ENCODE results near the gene RGS7. TPM values are rescaled to one million over a fixed set of nuclear protein-coding genes. Genes with fewer than 3 reads are reported as not detected.

Gene RGS7
- total and polyA plus RNA-seq, 10 of the 15 experiments (the other 5 are each of a cell fraction or from before 2014, with no cell fraction given) = not detected

DNA sequence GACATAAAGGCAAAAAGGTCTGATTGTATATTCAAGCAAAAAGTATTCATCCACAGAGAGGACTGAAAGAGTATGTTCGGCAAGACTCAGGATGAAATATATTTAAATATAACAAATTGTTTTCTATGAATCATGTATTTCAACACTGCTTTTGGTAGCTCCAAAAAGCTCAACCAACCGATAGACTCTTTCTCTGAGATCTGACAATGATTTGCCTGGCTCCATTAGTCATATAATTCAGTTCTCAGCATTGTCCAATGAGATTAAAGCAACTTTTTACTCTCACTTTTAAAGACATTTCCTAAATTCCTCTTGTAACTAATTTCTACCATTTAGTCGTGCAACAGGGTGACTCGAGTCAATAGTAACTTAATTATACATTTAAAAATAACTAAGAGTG lies 426.0 kb downstream of the RGS7 start:
- CTCF ChIA-PET = no interaction called here
- no peak for ATAC-seq
- SMC1A ChIA-PET (ENCODE audit: uncharacterized antibody, unreplicated experiment) = no interaction called here
- no peak for DNase-seq (ENCODE audit: low read depth, low spot score)
- no peak for FAIRE-seq
- Histone ChIP-seq H3K36me3 (ENCODE audit: control insufficient read depth in 2 of 2, insufficient read depth in 2 of 2, low read length in 1 of 2) (no peaks in the 10 kb centered on the region), H3K9ac (ENCODE audit: control insufficient read depth, insufficient read depth, low read length) (no peak overlapping the region), H3K4me1 (ENCODE audit: control insufficient read depth, insufficient read depth, low read length) (no peaks in the 10 kb centered on the region), H2AFZ (ENCODE audit: control insufficient read depth, low read depth, low read length) (no peak overlapping the region), H3K4me2 (ENCODE audit: control insufficient read depth, insufficient read depth) (no peak overlapping the region), H3K4me3 (no peak overlapping the region), H3K9me3 (replicated peaks; ENCODE audit: control insufficient read depth, insufficient read depth, low read length) (no peaks in the 10 kb centered on the region), H4K20me1 (ENCODE audit: control insufficient read depth, insufficient read depth) (no peaks in the 10 kb centered on the region), H3K79me2 (ENCODE audit: control insufficient read depth, insufficient read depth, low read length) (no peaks in the 10 kb centered on the region), H3K27me3 (replicated peaks in 1 of 2; ENCODE audit: control insufficient read depth in 2 of 2, insufficient read depth in 2 of 2, low read length in 1 of 2) (no peaks in the 10 kb centered on the region), H3K27ac (ENCODE audit: control insufficient read depth, insufficient read depth) (no peak overlapping the region)
- POLR2A ChIA-PET = no interaction called here
- in situ Hi-C loops (cut with MboI) = no loop called here
- RAD21 ChIA-PET (ENCODE audit: unreplicated experiment) = no interaction called here
- TF ChIP-seq POU2F2 (IDR thresholded peaks at IDR 0.05; ENCODE audit: borderline replicate concordance, low read depth, low read length) (no peak), RCOR1 (conservative IDR thresholded peaks at IDR 0.05; ENCODE audit: low read depth, low read length) (no peak), TAF1 (IDR thresholded peaks at IDR 0.05; ENCODE audit: borderline replicate concordance, low read depth, low read length) (no peak), TARDBP (IDR thresholded peaks at IDR 0.05; ENCODE audit: borderline replicate concordance) (no peak), DPF2 (IDR thresholded peaks at IDR 0.05) (no peak), MXI1 (IDR thresholded peaks at IDR 0.05; ENCODE audit: low read depth, low read length) (no peak), NFYB (IDR thresholded peaks at IDR 0.05; ENCODE audit: insufficient read depth, low read depth, low read length) (no peak), ATF7 (IDR thresholded peaks at IDR 0.05; ENCODE audit: low read depth) (no peak), JUND (IDR thresholded peaks at IDR 0.05; ENCODE audit: low read depth, low read length) (no peak), ZSCAN29 (IDR thresholded peaks at IDR 0.05) (no peak), IKZF2 (IDR thresholded peaks at IDR 0.05) (no peak), PAX8 (IDR thresholded peaks at IDR 0.05) (no peak), EP300 (IDR thresholded peaks at IDR 0.05; ENCODE audit: borderline replicate concordance in 1 of 2, control insufficient read depth in 1 of 2, low read depth in 2 of 2, low read length in 2 of 2) (no peak), ZNF384 (IDR thresholded peaks at IDR 0.05; ENCODE audit: borderline replicate concordance, low read depth, low read length) (no peak), ZNF24 (IDR thresholded peaks at IDR 0.05) (no peak), IKZF1 (conservative IDR thresholded peaks at IDR 0.05) (no peak)
- TF ChIP-seq, protein P1, sequence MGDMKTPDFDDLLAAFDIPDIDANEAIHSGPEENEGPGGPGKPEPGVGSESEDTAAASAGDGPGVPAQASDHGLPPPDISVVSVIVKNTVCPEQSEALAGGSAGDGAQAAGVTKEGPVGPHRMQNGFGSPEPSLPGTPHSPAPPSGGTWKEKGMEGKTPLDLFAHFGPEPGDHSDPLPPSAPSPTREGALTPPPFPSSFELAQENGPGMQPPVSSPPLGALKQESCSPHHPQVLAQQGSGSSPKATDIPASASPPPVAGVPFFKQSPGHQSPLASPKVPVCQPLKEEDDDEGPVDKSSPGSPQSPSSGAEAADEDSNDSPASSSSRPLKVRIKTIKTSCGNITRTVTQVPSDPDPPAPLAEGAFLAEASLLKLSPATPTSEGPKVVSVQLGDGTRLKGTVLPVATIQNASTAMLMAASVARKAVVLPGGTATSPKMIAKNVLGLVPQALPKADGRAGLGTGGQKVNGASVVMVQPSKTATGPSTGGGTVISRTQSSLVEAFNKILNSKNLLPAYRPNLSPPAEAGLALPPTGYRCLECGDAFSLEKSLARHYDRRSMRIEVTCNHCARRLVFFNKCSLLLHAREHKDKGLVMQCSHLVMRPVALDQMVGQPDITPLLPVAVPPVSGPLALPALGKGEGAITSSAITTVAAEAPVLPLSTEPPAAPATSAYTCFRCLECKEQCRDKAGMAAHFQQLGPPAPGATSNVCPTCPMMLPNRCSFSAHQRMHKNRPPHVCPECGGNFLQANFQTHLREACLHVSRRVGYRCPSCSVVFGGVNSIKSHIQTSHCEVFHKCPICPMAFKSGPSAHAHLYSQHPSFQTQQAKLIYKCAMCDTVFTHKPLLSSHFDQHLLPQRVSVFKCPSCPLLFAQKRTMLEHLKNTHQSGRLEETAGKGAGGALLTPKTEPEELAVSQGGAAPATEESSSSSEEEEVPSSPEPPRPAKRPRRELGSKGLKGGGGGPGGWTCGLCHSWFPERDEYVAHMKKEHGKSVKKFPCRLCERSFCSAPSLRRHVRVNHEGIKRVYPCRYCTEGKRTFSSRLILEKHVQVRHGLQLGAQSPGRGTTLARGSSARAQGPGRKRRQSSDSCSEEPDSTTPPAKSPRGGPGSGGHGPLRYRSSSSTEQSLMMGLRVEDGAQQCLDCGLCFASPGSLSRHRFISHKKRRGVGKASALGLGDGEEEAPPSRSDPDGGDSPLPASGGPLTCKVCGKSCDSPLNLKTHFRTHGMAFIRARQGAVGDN (IDR thresholded peaks at IDR 0.05) = no peak
- TF ChIP-seq, protein P2, sequence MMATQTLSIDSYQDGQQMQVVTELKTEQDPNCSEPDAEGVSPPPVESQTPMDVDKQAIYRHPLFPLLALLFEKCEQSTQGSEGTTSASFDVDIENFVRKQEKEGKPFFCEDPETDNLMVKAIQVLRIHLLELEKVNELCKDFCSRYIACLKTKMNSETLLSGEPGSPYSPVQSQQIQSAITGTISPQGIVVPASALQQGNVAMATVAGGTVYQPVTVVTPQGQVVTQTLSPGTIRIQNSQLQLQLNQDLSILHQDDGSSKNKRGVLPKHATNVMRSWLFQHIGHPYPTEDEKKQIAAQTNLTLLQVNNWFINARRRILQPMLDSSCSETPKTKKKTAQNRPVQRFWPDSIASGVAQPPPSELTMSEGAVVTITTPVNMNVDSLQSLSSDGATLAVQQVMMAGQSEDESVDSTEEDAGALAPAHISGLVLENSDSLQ (IDR thresholded peaks at IDR 0.05) = no peak
- TF ChIP-seq, protein P3, sequence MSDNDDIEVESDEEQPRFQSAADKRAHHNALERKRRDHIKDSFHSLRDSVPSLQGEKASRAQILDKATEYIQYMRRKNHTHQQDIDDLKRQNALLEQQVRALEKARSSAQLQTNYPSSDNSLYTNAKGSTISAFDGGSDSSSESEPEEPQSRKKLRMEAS (IDR thresholded peaks at IDR 0.05; ENCODE audit: low read depth, low read length) = no peak
- no TSS peak for BruUV-seq (replicated peaks)
- 22% methylated on average over 4 of the region's 4 CpGs for WGBS (ENCODE audit: insufficient coverage, insufficient replicate concordance, low lambda C conversion rate, missing lambda C conversion rate)
- intact Hi-C loops (cut with micrococcal nuclease; ENCODE audit: unreplicated experiment) = no loop called here

Data from GM12878 (cell line).